B cell (primary cell): ENCODE data around the gene PSAPL1. TPM values are rescaled to one million over a fixed set of nuclear protein-coding genes. Genes with fewer than 3 reads are reported as not detected.
"Not testable (repeated sequence)": the region's sequence is repeated elsewhere in the genome, so short reads cannot be mapped to it uniquely, and the experiment has no call there.

Source experiments
- ATAC-seq: fragments of 200-7000 bp; cut with Tn5 transposase; one replicate; pipeline ENCODE4 v1.10.0; 2021; ENCODE audit warnings: low read depth, mild to moderate bottlenecking, moderate number of reproducible peaks, moderate library complexity
- CTCF ChIA-PET: fragments of 350-600 bp; sonication (Branson Sonifier 250); formaldehyde crosslinking; loops from one replicate; lab custom pipeline; 2021; ENCODE audit warnings: antibody characterized with exemption, inconsistent platforms; lab: Charles Lee
- POLR2A ChIA-PET: fragments of 350-600 bp; sonication (Branson Sonifier 250); formaldehyde crosslinking; loops from one replicate; lab custom pipeline; 2021; ENCODE audit warnings: antibody characterized with exemption; lab: Charles Lee
- DNase-seq: peaks from one replicate; pipeline ENCODE4 v3.0.0; 2013
- H2AFZ ChIP-seq: 2 replicates; pipeline ENCODE4 v1.6.1; 2012; ENCODE audit warnings: mild to moderate bottlenecking, low read depth, low read length; ENCODE audit not compliant: insufficient read depth, poor library complexity, severe bottlenecking
- H3K27ac ChIP-seq, 2 donors: 1 replicate in 1 of 2; 2 replicates in 1 of 2; pipeline ENCODE4 v1.5.1; 2012 to 2013; ENCODE audit warnings: low read length in 2 of 2, mild to moderate bottlenecking in 2 of 2, moderate library complexity in 1 of 2
- H3K27me3 ChIP-seq, 4 experiments: fragments of 200-600 bp in 1 of 4; sonication (generic) in 1 of 4; replicated peaks in 1 of 4; 1 replicate in 2 of 4; 2 replicates in 2 of 4; pipeline versions ENCODE4 v1.6.1 to v1.7.0; 2013 to 2016; ENCODE audit warnings: low read length in 3 of 4, mild to moderate bottlenecking in 2 of 4, mixed read lengths in 1 of 4, moderate library complexity in 1 of 4; ENCODE audit not compliant: insufficient read depth in 4 of 4, control insufficient read depth in 3 of 4; ENCODE audit errors: control extremely low read depth in 1 of 4
- H3K36me3 ChIP-seq, 2 experiments: replicated peaks in 1 of 2; 1 replicate in 1 of 2; 2 replicates in 1 of 2; pipeline versions ENCODE4 v1.6.1 to v1.7.1; 2013; ENCODE audit warnings: low read length in 1 of 2; ENCODE audit not compliant: insufficient read depth in 2 of 2, control insufficient read depth in 1 of 2; ENCODE audit errors: control extremely low read depth in 1 of 2, extremely low read depth in 1 of 2
- H3K4me1 ChIP-seq, 2 donors: fragments of 200-600 bp in 1 of 2; sonication (generic) in 1 of 2; 1 replicate in 1 of 2; 2 replicates in 1 of 2; pipeline versions ENCODE4 v1.5.1 to v1.6.1; 2013 to 2017; ENCODE audit warnings: low read length in 2 of 2; ENCODE audit not compliant: control insufficient read depth in 2 of 2, insufficient read depth in 2 of 2
- H3K4me2 ChIP-seq: replicated peaks from 2 replicates; pipeline ENCODE3; 2012; ENCODE audit warnings: mild to moderate bottlenecking, low read depth, low read length; ENCODE audit not compliant: poor library complexity, severe bottlenecking
- H3K4me3 ChIP-seq, 5 experiments: fragments of 200-600 bp in 1 of 5; sonication (generic) in 1 of 5; 1 replicate in 3 of 5; 2 replicates in 2 of 5; pipeline versions ENCODE4 v1.5.1 to v1.7.0; 2011 to 2016; ENCODE audit warnings: low read length in 4 of 5, mild to moderate bottlenecking in 4 of 5, low read depth in 2 of 5, control low read depth in 1 of 5, moderate library complexity in 1 of 5; ENCODE audit not compliant: insufficient read depth in 1 of 5; ENCODE audit errors: control extremely low read depth in 1 of 5, extremely low read depth in 1 of 5
- H3K79me2 ChIP-seq: fragments of 200-600 bp; sonication (generic); one replicate; pipeline ENCODE4 v1.6.0; 2016; ENCODE audit warnings: low read length; ENCODE audit not compliant: control insufficient read depth, insufficient read depth
- H3K9ac ChIP-seq: fragments of 200-600 bp; sonication (generic); 2 replicates; pipeline ENCODE4 v1.6.1; 2017; ENCODE audit warnings: mild to moderate bottlenecking, low read length, moderate library complexity
- H3K9me3 ChIP-seq, 3 donors: one replicate each; pipeline versions ENCODE4 v1.6.1 to v1.7.1; 2013; ENCODE audit warnings: low read length in 2 of 3; ENCODE audit not compliant: control insufficient read depth in 2 of 3, insufficient read depth in 1 of 3; ENCODE audit errors: control extremely low read depth in 1 of 3
- H4K20me1 ChIP-seq: 2 replicates; pipeline ENCODE4 v1.6.0; 2012; ENCODE audit warnings: mild to moderate bottlenecking, low read length; ENCODE audit not compliant: insufficient read depth, control insufficient read depth, poor library complexity, severe bottlenecking
- H3K27ac Mint-ChIP-seq: one replicate; pipeline ENCODE4 v1.8.0; 2021; ENCODE audit warnings: mixed read lengths
- H3K27me3 Mint-ChIP-seq: one replicate; pipeline ENCODE4 v1.8.0; 2021; ENCODE audit warnings: mixed read lengths
- H3K4me1 Mint-ChIP-seq: one replicate; pipeline ENCODE4 v1.8.0; 2021; ENCODE audit warnings: mixed read lengths
- H3K4me3 Mint-ChIP-seq: one replicate; pipeline ENCODE4 v1.8.0; 2021; ENCODE audit warnings: mixed read lengths
- H3K9me3 Mint-ChIP-seq: one replicate; pipeline ENCODE4 v1.8.0; 2022; ENCODE audit warnings: mixed read lengths; ENCODE audit not compliant: insufficient read depth
- CTCF ChIP-seq: fragments of 200-600 bp; IDR thresholded peaks from one replicate; pipeline ENCODE4 v1.8.0; 2022; ENCODE audit warnings: antibody characterized with exemption, mild to moderate bottlenecking
- EZH2 ChIP-seq: IDR thresholded peaks from 2 replicates; pipeline ENCODE4 v1.6.1; 2012; ENCODE audit warnings: borderline replicate concordance, low read depth, mild to moderate bottlenecking, moderate library complexity, low read length; ENCODE audit not compliant: insufficient read depth, poor library complexity, severe bottlenecking
- WGBS: methylation state at CpG from one replicate; pipeline ENCODE4 v1.1.5; 2013; ENCODE audit warnings: missing lambda C conversion rate; ENCODE audit not compliant: insufficient coverage; 5-methylcytosine and 5-hydroxymethylcytosine counted together
- intact Hi-C: fragments of 100-400 bp; cut with micrococcal nuclease; formaldehyde crosslinking; loops from one replicate; pipeline ENCODE4 v1.10.0; 2022
- polyA plus RNA-seq: library from polyadenylated mRNA; depleted of rRNA; stranded (reverse); fragments of >200 nt; gene quantifications from 2 replicates; pipeline ENCODE4 v1.2.3, GENCODE V29; 2012
- total RNA-seq, 2 donors: library from RNA; stranded (reverse); fragments of 120-200 nt in 1 of 2; gene quantifications; 1 replicate in 1 of 2; 2 replicates in 1 of 2; pipeline versions ENCODE4 v1.2.3 to v1.2.4, GENCODE V29; 2013 to 2022

PSAPL1 gene
- total and polyA plus RNA-seq, 2 donors (not counting 1 experiment from before 2014, with no cell fraction given) = not detected

- no peaks in the 10 kb centered on the region for H4K20me1 ChIP-seq
- TF ChIP-seq CTCF = no peak
- TF ChIP-seq EZH2 = no peak
- H3K79me2 ChIP-seq = no peaks in the 10 kb centered on the region
- peaks cover 0 to 24% (median 0%) of the 10 kb centered on the region in 3 donors for H3K9me3 ChIP-seq
- ATAC-seq = no peak
- Mint-ChIP-seq H3K9me3 (no peaks in the 10 kb centered on the region), H3K27me3 (peaks cover 3% of the 10 kb centered on the region), H3K27ac (no peak overlapping the region), H3K4me1 (no peaks in the 10 kb centered on the region), H3K4me3 (no peak overlapping the region)
- no peak overlapping the region for H2AFZ ChIP-seq
- intact Hi-C loops = no loop called here
- no peaks in the 10 kb centered on the region for H3K27me3 ChIP-seq
- no peak overlapping the region for H3K9ac ChIP-seq
- no peak overlapping the region for H3K4me3 ChIP-seq
- H3K27ac ChIP-seq = no peak overlapping the region
- no peaks in the 10 kb centered on the region for H3K36me3 ChIP-seq
- ChIA-PET CTCF (no interaction called here), POLR2A (no interaction called here)
- DNase-seq = no peak
- H3K4me2 ChIP-seq = no peak overlapping the region
- WGBS = 89% methylated on average over 7 of the region's 9 CpGs
- H3K4me1 ChIP-seq = no peaks in the 10 kb centered on the region
Measured at GRCh38 chr4:7458066-7458425, 23.3 kb upstream of the PSAPL1 start.

- Histone ChIP-seq H3K36me3 (no peaks in the 10 kb centered on the region), H3K27me3 (no peaks in the 10 kb centered on the region), H3K4me2 (no peak overlapping the region), H3K9me3 (peaks cover 0 to 20% (median 0%) of the 10 kb centered on the region in 3 donors), H3K4me3 (no peak overlapping the region), H4K20me1 (no peaks in the 10 kb centered on the region), H3K9ac (no peak overlapping the region), H3K4me1 (no peaks in the 10 kb centered on the region), H3K27ac (no peak overlapping the region), H3K79me2 (no peaks in the 10 kb centered on the region), H2AFZ (no peak overlapping the region)
- Mint-ChIP-seq H3K27ac (no peak overlapping the region), H3K27me3 (peaks cover 3% of the 10 kb centered on the region), H3K4me1 (no peaks in the 10 kb centered on the region), H3K9me3 (no peaks in the 10 kb centered on the region), H3K4me3 (no peak overlapping the region)
- intact Hi-C loops = no loop called here
- no peak for DNase-seq
- no peak for ATAC-seq
- ChIA-PET POLR2A (no interaction called here), CTCF (no interaction called here)
- TF ChIP-seq EZH2 (no peak), CTCF (no peak)
- 84% methylated on average over 16 of the region's 16 CpGs for WGBS
Measured at GRCh38 chr4:7457201-7458065, 22.7 kb upstream of the PSAPL1 start.

GRCh38 chr4:7452802-7453201, 18.1 kb upstream of the PSAPL1 start:
- H3K27me3 Mint-ChIP-seq, H3K4me1 ChIP-seq, H3K36me3 ChIP-seq, DNase-seq, H3K27ac Mint-ChIP-seq, H3K4me1 Mint-ChIP-seq, POLR2A ChIA-PET, H3K4me3 Mint-ChIP-seq, CTCF ChIA-PET, intact Hi-C loops, H3K27ac ChIP-seq, H3K9ac ChIP-seq, H3K79me2 ChIP-seq, H3K9me3 Mint-ChIP-seq, ATAC-seq, H3K4me3 ChIP-seq, H2AFZ ChIP-seq, H3K4me2 ChIP-seq, H4K20me1 ChIP-seq, H3K27me3 ChIP-seq: not testable (repeated sequence)
- peaks cover 0 to 27% (median 0%) of the 10 kb centered on the region in 3 donors for H3K9me3 ChIP-seq
- 81% methylated on average over 8 of the region's 9 CpGs for WGBS
